NCI-H748 (cell line): ENCODE data around the gene AP2M1.

ENCODE experiments used
- DNase-seq: peaks from one replicate; lab custom pipeline; 2025; ENCODE audit not compliant: unreplicated experiment; lab: John Stamatoyannopoulos, UW

The AP2M1 gene

DNA sequence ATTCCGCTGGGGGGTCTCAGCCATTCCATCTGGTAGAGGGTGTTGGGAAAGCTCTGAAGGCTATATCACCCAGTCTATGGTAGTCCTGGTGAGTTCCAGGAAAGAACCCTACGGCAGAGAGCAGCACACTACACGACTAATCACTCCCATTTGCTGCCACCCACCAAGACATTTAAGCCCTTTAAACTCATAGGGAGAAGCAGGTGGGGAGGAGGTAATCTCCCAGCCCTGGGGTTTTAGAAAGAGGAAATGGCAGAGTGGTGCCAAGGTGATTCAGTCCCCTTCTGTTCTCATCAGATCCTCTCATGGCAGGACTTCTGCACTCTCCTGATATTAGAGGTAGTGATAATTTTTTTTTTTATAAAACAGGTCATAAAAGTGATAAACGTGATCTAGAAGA is 44.2 kb downstream of the AP2M1 start:
- DNase-seq, result no peak

DNA sequence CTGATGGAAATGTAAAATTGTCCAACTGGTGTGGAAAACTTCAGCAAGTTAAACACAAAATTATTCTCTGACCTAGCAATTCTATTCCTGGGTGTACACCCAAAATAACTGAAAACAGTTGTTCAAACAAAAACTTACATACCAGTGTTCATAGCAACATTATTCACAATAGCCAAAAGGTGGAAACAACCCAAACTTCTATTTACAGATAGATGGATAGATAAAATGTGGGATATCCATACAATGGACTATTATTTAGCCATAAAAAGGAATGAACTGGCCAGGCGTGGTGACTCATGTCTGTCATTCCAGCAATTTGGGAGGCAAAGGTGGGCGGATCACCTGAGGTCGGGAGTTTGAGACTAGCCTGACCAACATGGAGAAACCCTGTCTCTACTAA is 47.9 kb downstream of the AP2M1 start:
- no peak for DNase-seq

- no peak for DNase-seq
Measured at GRCh38 chr3:184223946-184224345, 49.3 kb downstream of the AP2M1 start.

- peak; percentile 52 for DNase-seq
Measured at GRCh38 chr3:184227481-184227935, 52.9 kb downstream of the AP2M1 start.

DNA sequence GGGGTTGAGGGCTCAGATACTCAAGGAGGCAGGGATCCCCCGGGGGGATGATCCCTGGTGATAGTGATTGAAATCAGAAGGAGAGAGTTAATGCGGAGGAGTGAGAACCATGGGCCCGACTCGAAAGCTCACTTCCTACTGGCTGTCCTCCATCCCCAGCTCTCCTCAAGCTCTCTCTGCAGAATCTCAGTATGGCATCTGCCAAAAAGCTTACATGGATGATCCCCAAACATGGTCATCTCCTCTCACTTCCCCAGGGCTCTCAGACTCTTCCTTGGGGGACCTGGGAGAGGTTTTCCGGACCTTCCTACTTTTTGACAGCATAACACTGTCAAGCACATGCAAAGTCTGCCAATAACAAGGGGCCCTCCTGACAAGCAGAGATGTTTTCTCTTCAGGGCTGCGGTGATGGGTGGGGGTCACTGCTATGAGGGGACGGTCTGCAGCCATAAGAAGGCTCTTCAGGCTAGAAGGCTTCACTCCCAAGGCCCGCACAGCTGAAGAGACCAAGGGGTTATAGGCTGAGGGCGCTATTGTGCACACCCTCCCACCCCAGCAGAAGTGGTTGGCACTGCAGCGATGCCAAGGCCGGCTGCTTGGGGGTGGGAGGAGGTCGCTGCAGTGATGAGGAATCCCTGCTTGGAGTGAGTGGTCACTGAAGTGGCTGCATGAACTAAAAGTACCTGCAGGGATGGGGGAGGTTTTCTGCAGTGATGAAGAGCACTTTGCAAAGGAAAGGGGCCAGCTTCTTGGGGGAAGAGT is 53.9 kb downstream of the AP2M1 start:
- DNase-seq, result no peak

DNA sequence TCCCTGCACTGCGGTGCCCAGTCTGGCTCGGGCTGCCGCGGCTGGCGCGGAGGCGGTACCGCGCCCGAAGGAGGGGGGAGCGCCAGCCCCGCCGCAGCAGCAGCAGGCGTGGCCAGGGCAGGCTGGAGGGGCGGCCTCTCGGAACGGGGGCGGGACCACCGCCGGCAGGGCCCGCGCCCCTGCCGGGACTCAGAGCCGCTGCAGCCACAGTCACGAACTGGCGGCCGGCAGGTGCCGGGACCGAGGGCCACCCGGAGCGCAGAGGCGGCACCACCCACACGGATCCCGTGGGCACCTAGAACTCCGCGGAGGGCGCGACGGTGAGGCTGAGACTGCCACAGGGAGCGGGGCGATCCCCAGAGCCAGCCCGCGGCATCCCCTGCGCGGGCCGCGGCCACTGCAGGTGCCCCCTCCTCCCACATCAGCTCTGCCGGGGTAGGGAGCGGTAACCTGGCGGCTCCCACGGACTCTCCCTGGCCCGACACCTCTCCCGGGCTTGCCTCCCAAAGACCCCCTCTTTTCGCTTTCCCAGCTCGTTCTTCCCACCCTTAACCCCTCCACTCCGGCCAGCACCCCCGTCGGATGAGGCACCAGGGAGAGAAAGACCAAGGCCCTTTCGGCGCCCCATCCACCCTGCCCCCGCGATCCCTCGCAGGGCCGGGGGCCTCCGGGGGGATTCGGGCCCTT is 54.9 kb downstream of the AP2M1 start, which contains the start of gene VWA5B2:
TSS of gene VWA5B2 (plus strand) at position 192 of the 687 bp plus-strand sequence. CDS start 944 bp downstream, outside the sequence.
- DNase-seq, result peak; percentile 80

DNA sequence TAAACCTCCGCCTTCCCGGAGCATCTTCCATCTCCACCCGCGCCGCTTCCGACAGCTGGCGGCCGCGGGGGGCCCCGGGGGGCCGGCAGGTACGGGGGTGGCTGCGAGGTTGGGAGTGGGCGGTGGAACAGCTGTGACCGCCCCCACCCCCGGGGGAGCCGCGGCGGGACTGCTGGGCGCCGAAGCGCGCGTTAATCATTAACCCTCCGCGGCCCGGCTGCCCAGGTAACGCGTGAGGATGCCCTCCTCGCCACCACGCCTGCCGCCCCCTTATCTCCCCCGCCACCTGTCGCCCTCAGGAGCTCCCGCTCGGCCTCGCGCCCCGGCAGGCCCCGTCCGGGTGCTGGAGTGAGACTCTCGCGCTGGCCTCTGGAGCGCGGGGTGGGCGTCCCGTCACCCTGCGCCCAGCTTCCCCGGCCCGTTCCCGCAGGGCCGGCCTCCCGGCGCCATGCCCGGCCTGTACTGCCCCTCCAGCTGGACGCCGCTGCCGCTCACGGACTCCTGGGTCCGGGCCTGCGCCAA is 55.5 kb downstream of the AP2M1 start:
- peak; percentile 40 for DNase-seq

DNA sequence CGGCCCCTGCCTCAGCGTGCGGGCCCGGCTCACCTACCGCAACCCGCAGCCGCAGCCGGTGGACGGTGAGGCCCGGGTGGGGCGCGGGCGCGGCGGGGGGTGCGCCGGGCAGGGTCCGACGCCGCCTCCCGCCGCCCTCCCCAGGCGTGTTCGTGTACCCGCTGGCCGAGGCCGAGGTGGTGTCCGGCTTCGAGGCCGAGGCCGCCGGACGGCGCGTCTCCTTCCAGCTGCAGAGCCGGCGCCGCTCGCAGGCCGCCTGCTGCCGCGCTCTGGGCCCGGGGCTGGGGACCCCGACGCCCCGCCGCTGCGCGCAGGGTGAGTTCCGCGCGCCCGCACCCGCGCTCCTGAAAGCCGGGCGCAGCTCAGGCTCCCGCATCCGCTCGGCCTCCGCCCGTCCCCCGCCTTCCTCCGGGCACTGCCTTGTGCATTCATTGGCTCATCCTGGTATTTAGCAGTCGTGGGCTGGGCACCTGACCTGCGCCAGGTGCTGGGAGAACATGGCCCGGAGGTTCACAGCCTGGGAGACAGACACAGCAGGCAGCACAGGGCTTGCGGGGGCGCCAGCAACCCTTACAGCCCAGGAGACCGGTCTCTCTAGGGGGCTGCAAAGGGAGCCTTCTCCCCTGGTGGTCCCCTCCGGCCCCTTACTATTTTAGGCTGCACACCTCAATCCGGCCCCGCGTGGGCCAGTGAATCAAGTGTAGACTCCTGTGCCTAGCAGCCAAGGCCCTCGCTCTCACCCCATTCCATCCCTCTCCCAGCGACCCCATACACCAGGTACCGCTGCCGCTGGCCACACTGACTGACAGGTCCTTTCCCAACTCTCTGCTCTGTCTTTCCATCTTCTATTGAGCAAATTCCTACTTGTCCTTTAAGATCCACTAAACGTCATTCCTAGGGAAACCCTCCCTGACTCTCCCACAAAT is 56.2 kb downstream of the AP2M1 start:
- DNase-seq, result peak; percentile 60

GRCh38 chr3:184231671-184232070 is 57.0 kb downstream of the AP2M1 start:
- DNase-seq, result no peak

GRCh38 chr3:184233127-184233843 is 58.6 kb downstream of the AP2M1 start:
- DNase-seq, result no peak
